Spinal cord (tissue), 4 donors: Measurements from ENCODE around the gene ACP3. TPM values are rescaled to one million over a fixed set of nuclear protein-coding genes. Genes with fewer than 3 reads are reported as not detected.

ENCODE experiments used
- polyA plus RNA-seq, 2 donors: library from polyadenylated mRNA; unstranded; fragments of 120-200 nt; gene quantifications; one replicate each; pipeline ENCODE4 v1.2.1, GENCODE V29; 2013; ENCODE audit not compliant: insufficient read length in 2 of 2
- total RNA-seq, 2 donors: library from RNA; depleted of rRNA in 1 of 2; stranded (reverse); fragments of 120-200 nt in 1 of 2; fragments of >200 nt in 1 of 2; gene quantifications; one replicate each; pipeline versions ENCODE4 v1.2.3 to v1.2.4, GENCODE V29; 2013 to 2014

The ACP3 gene
- total and polyA plus RNA-seq, 4 donors: 0.50 to 1.5 (median 0.95) TPM

Other genes starting within 250 kb of the ACP3 start
- 10 to 100 TPM; 53.0 to 82.2 TPM for gene DNAJC13, start 100.1 kb downstream of the ACP3 start, total RNA-seq
- 10 to 100 TPM; 38.1 to 40.2 TPM for gene DNAJC13, start 100.1 kb downstream of the ACP3 start, polyA plus RNA-seq